ENCODE measurements around the gene GSTM4. TPM values are rescaled to one million over a fixed set of nuclear protein-coding genes. Genes with fewer than 3 reads are reported as not detected.
"Not testable (repeated sequence)": the region's sequence is repeated elsewhere in the genome, so short reads cannot be mapped to it uniquely, and the experiment has no call there.

Gene GSTM4
- total RNA-seq, 2 experiments from 2014 or later = 18.1 to 20.6 TPM

GRCh38 chr1:109669246-109669948 lies 13.5 kb downstream of the GSTM4 start:
- H3K27ac Mint-ChIP-seq = peak overlapping the region; percentile 35
- intact Hi-C loops (cut with DNase I, micrococcal nuclease) = no loop called here
- peaks cover 18% of the 10 kb centered on the region for H3K4me1 Mint-ChIP-seq
- DNase-seq = peak; percentile 29
- H3K27me3 Mint-ChIP-seq = no peaks in the 10 kb centered on the region
- no peaks in the 10 kb centered on the region for H3K9me3 Mint-ChIP-seq (ENCODE audit: low read depth)
- POLR2A ChIA-PET = no interaction called here
- no peak for ATAC-seq
- H3K36me3 Mint-ChIP-seq (ENCODE audit: low read depth) = no peaks in the 10 kb centered on the region
- H3K4me3 Mint-ChIP-seq = peak overlapping the region; percentile 50
- CTCF ChIA-PET = interaction anchor here (0.8 to 1.2 kb wide), 5 partner anchors 18 to 338 kb away, joined by 3 to 5 read pairs (median 4); partner anchors contain the start of gene GSTM1

- H3K27ac Mint-ChIP-seq = peak overlapping the region; percentile 35
- H3K9me3 Mint-ChIP-seq (ENCODE audit: low read depth); ATAC-seq; DNase-seq; H3K27me3 Mint-ChIP-seq; intact Hi-C loops (cut with DNase I, micrococcal nuclease); H3K36me3 Mint-ChIP-seq (ENCODE audit: low read depth); POLR2A ChIA-PET: not testable (repeated sequence)
- CTCF ChIA-PET = interaction anchor here (0.8 to 1.2 kb wide), 5 partner anchors 18 to 337 kb away, joined by 3 to 5 read pairs (median 4); partner anchors contain the start of gene GSTM1
- H3K4me1 Mint-ChIP-seq = peaks cover 18% of the 10 kb centered on the region
- H3K4me3 Mint-ChIP-seq = peak overlapping the region; percentile 50
These were observed 14.0 kb downstream of the GSTM4 start for GRCh38 chr1:109669949-109670302.

GRCh38 chr1:109671067-109671466 lies 15.2 kb downstream of the GSTM4 start:
- CTCF ChIA-PET = interaction anchor here (0.6 to 1.5 kb wide), 5 partner anchors 17 to 303 kb away, joined by 3 to 6 read pairs (median 4); partner anchors contain the start of gene GSTM1
- peaks cover 18% of the 10 kb centered on the region for H3K4me1 Mint-ChIP-seq
- H3K9me3 Mint-ChIP-seq (ENCODE audit: low read depth) = no peaks in the 10 kb centered on the region

GRCh38 chr1:109673861-109674260 lies 18.0 kb downstream of the GSTM4 start:
- DNase-seq; H3K27me3 Mint-ChIP-seq; H3K4me3 Mint-ChIP-seq; H3K27ac Mint-ChIP-seq; POLR2A ChIA-PET; H3K36me3 Mint-ChIP-seq (ENCODE audit: low read depth); H3K4me1 Mint-ChIP-seq; H3K9me3 Mint-ChIP-seq (ENCODE audit: low read depth); ATAC-seq; intact Hi-C loops (cut with DNase I, micrococcal nuclease): not testable (repeated sequence)
- CTCF ChIA-PET = interaction anchor here (1.4 kb wide), 1 partner anchor 34 kb away, joined by 4 read pairs; no protein-coding TSS in a partner anchor

More at GRCh38 chr1:109671067-109671466, 15.2 kb downstream of the GSTM4 start:
- H3K27ac Mint-ChIP-seq = no peak overlapping the region
- intact Hi-C loops (cut with DNase I, micrococcal nuclease) = no loop called here
- no peak for ATAC-seq
- no peaks in the 10 kb centered on the region for H3K36me3 Mint-ChIP-seq (ENCODE audit: low read depth)
- no peak overlapping the region for H3K4me3 Mint-ChIP-seq
- no peak for DNase-seq
- H3K27me3 Mint-ChIP-seq = no peaks in the 10 kb centered on the region
- POLR2A ChIA-PET = interaction anchor here (0.6 kb wide), 2 partner anchors 289 to 836 kb away, joined by 3 to 5 read pairs; no protein-coding TSS in a partner anchor

- POLR2A ChIA-PET; H3K9me3 Mint-ChIP-seq (ENCODE audit: low read depth): not testable (repeated sequence)
- CTCF ChIA-PET = interaction anchor here (0.6 kb wide), 1 partner anchor 783 kb away, joined by 3 read pairs; no protein-coding TSS in a partner anchor
These were observed 20.9 kb downstream of the GSTM4 start for GRCh38 chr1:109676683-109677381.

GRCh38 chr1:109677459-109677858 lies 21.6 kb downstream of the GSTM4 start:
- Mint-ChIP-seq H3K4me1 (no peaks in the 10 kb centered on the region), H3K36me3 (ENCODE audit: low read depth) (no peaks in the 10 kb centered on the region), H3K4me3 (no peak overlapping the region), H3K27ac (no peak overlapping the region), H3K9me3 (ENCODE audit: low read depth) (no peaks in the 10 kb centered on the region), H3K27me3 (no peaks in the 10 kb centered on the region)
- CTCF ChIA-PET = no interaction called here
- POLR2A ChIA-PET = no interaction called here
- intact Hi-C loops (cut with DNase I, micrococcal nuclease) = no loop called here
- DNase-seq (no peak), ATAC-seq (no peak)

More at GRCh38 chr1:109676683-109677381, 20.9 kb downstream of the GSTM4 start:
- intact Hi-C loops (cut with DNase I, micrococcal nuclease); H3K27ac Mint-ChIP-seq; DNase-seq; H3K27me3 Mint-ChIP-seq; H3K4me3 Mint-ChIP-seq; ATAC-seq; H3K4me1 Mint-ChIP-seq; H3K36me3 Mint-ChIP-seq (ENCODE audit: low read depth): not testable (repeated sequence)

- CTCF ChIA-PET; DNase-seq; ATAC-seq; intact Hi-C loops (cut with DNase I, micrococcal nuclease); POLR2A ChIA-PET; H3K4me1 Mint-ChIP-seq; H3K4me3 Mint-ChIP-seq; H3K27me3 Mint-ChIP-seq; H3K36me3 Mint-ChIP-seq (ENCODE audit: low read depth); H3K27ac Mint-ChIP-seq; H3K9me3 Mint-ChIP-seq (ENCODE audit: low read depth): not testable (repeated sequence)
These were observed 22.7 kb downstream of the GSTM4 start for GRCh38 chr1:109678637-109679036.

- Mint-ChIP-seq H3K4me1 (peaks cover 19% of the 10 kb centered on the region), H3K36me3 (ENCODE audit: low read depth) (peaks cover 11% of the 10 kb centered on the region)
- H3K27me3 Mint-ChIP-seq; H3K9me3 Mint-ChIP-seq (ENCODE audit: low read depth); POLR2A ChIA-PET; H3K4me3 Mint-ChIP-seq; CTCF ChIA-PET; ATAC-seq; H3K27ac Mint-ChIP-seq; DNase-seq: not testable (repeated sequence)
- intact Hi-C loops (cut with DNase I, micrococcal nuclease) = loop anchor here in 1 of 2 experiments (5.0 kb wide), 1 partner anchor 58 kb away; the partner anchor contains the start of gene GSTM3
These were observed 28.9 kb downstream of the GSTM4 start for GRCh38 chr1:109684777-109685176.

GRCh38 chr1:109685399-109685798 lies 29.5 kb downstream of the GSTM4 start:
- ATAC-seq; CTCF ChIA-PET; H3K27ac Mint-ChIP-seq; H3K27me3 Mint-ChIP-seq; H3K4me3 Mint-ChIP-seq; POLR2A ChIA-PET; H3K9me3 Mint-ChIP-seq (ENCODE audit: low read depth); DNase-seq: not testable (repeated sequence)
- H3K4me1 Mint-ChIP-seq = peaks cover 20% of the 10 kb centered on the region
- intact Hi-C loops (cut with DNase I, micrococcal nuclease) = loop anchor here in 1 of 2 experiments (5.0 kb wide), 1 partner anchor 57 kb away; the partner anchor contains the start of gene GSTM3
- peaks cover 16% of the 10 kb centered on the region for H3K36me3 Mint-ChIP-seq (ENCODE audit: low read depth)

- Mint-ChIP-seq H3K4me1 (peaks cover 20% of the 10 kb centered on the region), H3K36me3 (ENCODE audit: low read depth) (peaks cover 20% of the 10 kb centered on the region)
- H3K27me3 Mint-ChIP-seq; DNase-seq; ATAC-seq; POLR2A ChIA-PET; H3K4me3 Mint-ChIP-seq; H3K27ac Mint-ChIP-seq; CTCF ChIA-PET; H3K9me3 Mint-ChIP-seq (ENCODE audit: low read depth): not testable (repeated sequence)
- intact Hi-C loops (cut with DNase I, micrococcal nuclease) = loop anchor here (2.0 to 5.0 kb wide), 2 partner anchors 43 to 56 kb away; partner anchors contain the start of gene GSTM3 (in 1 of the 2)
These were observed 30.0 kb downstream of the GSTM4 start for GRCh38 chr1:109685890-109686289.

- CTCF ChIA-PET = interaction anchor here (0.6 to 2.5 kb wide), 17 partner anchors 16 to 297 kb away, joined by 3 to 30 read pairs (median 5); partner anchors contain the start of genes AHCYL1, GNAI3, GSTM3 and GSTM4
These were observed 31.2 kb downstream of the GSTM4 start for GRCh38 chr1:109687109-109687508.

More at GRCh38 chr1:109687109-109687508, 31.2 kb downstream of the GSTM4 start:
- Mint-ChIP-seq H3K36me3 (ENCODE audit: low read depth) (peaks cover 22% of the 10 kb centered on the region), H3K4me1 (peaks cover 20% of the 10 kb centered on the region), H3K4me3 (peak overlapping the region; percentile 88), H3K27ac (peak overlapping the region; percentile 96)
- POLR2A ChIA-PET = interaction anchor here (1.7 to 2.1 kb wide), 2 partner anchors 47 to 138 kb away, joined by 9 to 10 read pairs; partner anchors contain the start of gene GNAI3
- not testable (repeated sequence) for H3K9me3 Mint-ChIP-seq (ENCODE audit: low read depth); ATAC-seq; H3K27me3 Mint-ChIP-seq; DNase-seq
- intact Hi-C loops (cut with DNase I, micrococcal nuclease) = loop anchor here (1.0 to 5.0 kb wide), 8 partner anchors 20 to 297 kb away; partner anchors contain the start of genes AHCYL1 (in 1 of the 2), GSTM3 (in 1 of the 2) and GSTM4 (in 1 of the 2)
